Retinal pigment epithelial cell (primary cell): ENCODE measurements around the gene ARSB.

ENCODE experiments used
- DNase-seq: peaks from one replicate; pipeline ENCODE4 v3.0.0-alpha.2; 2010; ENCODE audit warnings: low read depth
- H3K4me3 ChIP-seq: 2 replicates; pipeline ENCODE4 v1.5.1; 2011; ENCODE audit warnings: mild to moderate bottlenecking, low read length, control low read depth, moderate library complexity
- CTCF ChIP-seq: conservative IDR thresholded peaks from 2 replicates; pipeline ENCODE4 v1.5.1; 2011; ENCODE audit warnings: low read depth, low read length, control low read depth, inconsistent platforms

ARSB gene

GRCh38 chr5:78744951-78745534, 240.1 kb downstream of the ARSB start:
- H3K4me3 ChIP-seq = no peak overlapping the region
- TF ChIP-seq CTCF = no peak
- no peak for DNase-seq

GRCh38 chr5:78741019-78741418, 244.1 kb downstream of the ARSB start:
- no peak for DNase-seq
- TF ChIP-seq CTCF = no peak
- no peak overlapping the region for H3K4me3 ChIP-seq

- DNase-seq = no peak
These were observed 246.3 kb downstream of the ARSB start for GRCh38 chr5:78738693-78739300.

GRCh38 chr5:78738104-78738503, 247.0 kb downstream of the ARSB start:
- DNase-seq = no peak
- no peak for TF ChIP-seq CTCF
- no peak overlapping the region for H3K4me3 ChIP-seq

More at GRCh38 chr5:78738693-78739300, 246.3 kb downstream of the ARSB start:
- TF ChIP-seq CTCF = no peak
- H3K4me3 ChIP-seq = no peak overlapping the region

GRCh38 chr5:78735834-78736463, 249.2 kb downstream of the ARSB start:
- no peak for DNase-seq
- no peak overlapping the region for H3K4me3 ChIP-seq
- no peak for TF ChIP-seq CTCF

GRCh38 chr5:78734950-78735349, 250.2 kb downstream of the ARSB start:
- no peak overlapping the region for H3K4me3 ChIP-seq
- no peak for TF ChIP-seq CTCF
- no peak for DNase-seq
